ENCODE data around the gene KRT74.

The KRT74 gene

GRCh38 chr12:52582971-52583456, 9.4 kb upstream of the KRT74 start:
- no peak overlapping the region for H3K27ac ChIP-seq
- TF ChIP-seq CTCF (IDR thresholded peaks at IDR 0.05), result no peak
- H3K4me3 ChIP-seq (ENCODE audit: low read depth in 1 of 2, low read length in 1 of 2), result no peak overlapping the region
- H3K9me3 ChIP-seq, result no peaks in the 10 kb centered on the region
- H3K27me3 ChIP-seq, result no peaks in the 10 kb centered on the region
- no peaks in the 10 kb centered on the region for H3K4me1 ChIP-seq (ENCODE audit: control insufficient read depth in 1 of 2, insufficient read depth in 1 of 2, low read depth in 1 of 2, low read length in 1 of 2)
- H3K36me3 ChIP-seq, result no peaks in the 10 kb centered on the region

- no peak overlapping the region for H3K27ac ChIP-seq
- no peaks in the 10 kb centered on the region for H3K27me3 ChIP-seq
- no peak overlapping the region for H3K4me3 ChIP-seq (ENCODE audit: low read depth in 1 of 2, low read length in 1 of 2)
- no peaks in the 10 kb centered on the region for H3K36me3 ChIP-seq
- no peaks in the 10 kb centered on the region for H3K9me3 ChIP-seq
- no peaks in the 10 kb centered on the region for H3K4me1 ChIP-seq (ENCODE audit: control insufficient read depth in 1 of 2, insufficient read depth in 1 of 2, low read depth in 1 of 2, low read length in 1 of 2)
- TF ChIP-seq CTCF (IDR thresholded peaks at IDR 0.05), result no peak
Observed at GRCh38 chr12:52582486-52582885, 8.8 kb upstream of the KRT74 start.

GRCh38 chr12:52581481-52581880, 7.8 kb upstream of the KRT74 start:
- H3K36me3 ChIP-seq, result no peaks in the 10 kb centered on the region
- no peaks in the 10 kb centered on the region for H3K27me3 ChIP-seq
- H3K4me1 ChIP-seq (ENCODE audit: control insufficient read depth in 1 of 2, insufficient read depth in 1 of 2, low read depth in 1 of 2, low read length in 1 of 2), result no peaks in the 10 kb centered on the region
- no peak overlapping the region for H3K4me3 ChIP-seq (ENCODE audit: low read depth in 1 of 2, low read length in 1 of 2)
- H3K27ac ChIP-seq, result no peak overlapping the region
- TF ChIP-seq CTCF (IDR thresholded peaks at IDR 0.05), result no peak
- H3K9me3 ChIP-seq, result no peaks in the 10 kb centered on the region

- Histone ChIP-seq H3K27me3 (no peaks in the 10 kb centered on the region), H3K9me3 (no peaks in the 10 kb centered on the region), H3K36me3 (no peaks in the 10 kb centered on the region), H3K4me3 (ENCODE audit: low read depth in 1 of 2, low read length in 1 of 2) (no peak overlapping the region), H3K4me1 (ENCODE audit: control insufficient read depth in 1 of 2, insufficient read depth in 1 of 2, low read depth in 1 of 2, low read length in 1 of 2) (no peaks in the 10 kb centered on the region), H3K27ac (no peak overlapping the region)
- no peak for TF ChIP-seq CTCF (IDR thresholded peaks at IDR 0.05)
Observed at GRCh38 chr12:52581066-52581465, 7.4 kb upstream of the KRT74 start.

- H3K9me3 ChIP-seq, result no peaks in the 10 kb centered on the region
- H3K36me3 ChIP-seq, result no peaks in the 10 kb centered on the region
- H3K4me3 ChIP-seq (ENCODE audit: low read depth in 1 of 2, low read length in 1 of 2), result no peak overlapping the region
- no peaks in the 10 kb centered on the region for H3K4me1 ChIP-seq (ENCODE audit: control insufficient read depth in 1 of 2, insufficient read depth in 1 of 2, low read depth in 1 of 2, low read length in 1 of 2)
- no peaks in the 10 kb centered on the region for H3K27me3 ChIP-seq
- no peak for TF ChIP-seq CTCF (IDR thresholded peaks at IDR 0.05)
- no peak overlapping the region for H3K27ac ChIP-seq
Observed at GRCh38 chr12:52580496-52580895, 6.9 kb upstream of the KRT74 start.
